Endothelial cell of umbilical vein (primary cell): Measurements from ENCODE around the gene ZBTB48.

Experiments used
- EZH2 ChIP-seq: IDR thresholded peaks from 2 replicates; pipeline ENCODE4 v1.6.1; 2012; ENCODE audit warnings: borderline replicate concordance, low read depth, mild to moderate bottlenecking, moderate library complexity, low read length, inconsistent platforms; ENCODE audit not compliant: severe bottlenecking
- FOS ChIP-seq: IDR thresholded peaks from 2 replicates; pipeline ENCODE4 v1.6.1; 2011; ENCODE audit warnings: mild to moderate bottlenecking, low read length, moderate library complexity, borderline replicate concordance; ENCODE audit not compliant: insufficient read depth
- JUN ChIP-seq: IDR thresholded peaks from 2 replicates; pipeline ENCODE4 v1.6.1; 2011; ENCODE audit warnings: borderline replicate concordance, low read depth; ENCODE audit not compliant: insufficient read length, insufficient read depth
- POLR2A ChIP-seq: IDR thresholded peaks from 2 replicates; pipeline ENCODE4 v1.6.1; 2012; ENCODE audit warnings: low read depth, mild to moderate bottlenecking, control low read depth, low read length
- POLR2AphosphoS5 ChIP-seq: IDR thresholded peaks from 2 replicates; pipeline ENCODE4 v1.6.1; 2012; ENCODE audit warnings: low read depth, mild to moderate bottlenecking, control low read depth, low read length, moderate library complexity; ENCODE audit not compliant: insufficient read depth
- TF ChIP-seq, protein P1 (sequence below), 2 donors: IDR thresholded peaks; 1 replicate in 1 of 2; 2 replicates in 1 of 2; pipeline ENCODE4 v1.5.1; 2011; ENCODE audit warnings: low read length in 2 of 2, mild to moderate bottlenecking in 2 of 2, moderate library complexity in 2 of 2, control low read depth in 1 of 2, inconsistent platforms in 1 of 2, low read depth in 1 of 2; ENCODE audit not compliant: insufficient read depth in 1 of 2; ENCODE audit errors: extremely low read depth in 1 of 2

DNA sequence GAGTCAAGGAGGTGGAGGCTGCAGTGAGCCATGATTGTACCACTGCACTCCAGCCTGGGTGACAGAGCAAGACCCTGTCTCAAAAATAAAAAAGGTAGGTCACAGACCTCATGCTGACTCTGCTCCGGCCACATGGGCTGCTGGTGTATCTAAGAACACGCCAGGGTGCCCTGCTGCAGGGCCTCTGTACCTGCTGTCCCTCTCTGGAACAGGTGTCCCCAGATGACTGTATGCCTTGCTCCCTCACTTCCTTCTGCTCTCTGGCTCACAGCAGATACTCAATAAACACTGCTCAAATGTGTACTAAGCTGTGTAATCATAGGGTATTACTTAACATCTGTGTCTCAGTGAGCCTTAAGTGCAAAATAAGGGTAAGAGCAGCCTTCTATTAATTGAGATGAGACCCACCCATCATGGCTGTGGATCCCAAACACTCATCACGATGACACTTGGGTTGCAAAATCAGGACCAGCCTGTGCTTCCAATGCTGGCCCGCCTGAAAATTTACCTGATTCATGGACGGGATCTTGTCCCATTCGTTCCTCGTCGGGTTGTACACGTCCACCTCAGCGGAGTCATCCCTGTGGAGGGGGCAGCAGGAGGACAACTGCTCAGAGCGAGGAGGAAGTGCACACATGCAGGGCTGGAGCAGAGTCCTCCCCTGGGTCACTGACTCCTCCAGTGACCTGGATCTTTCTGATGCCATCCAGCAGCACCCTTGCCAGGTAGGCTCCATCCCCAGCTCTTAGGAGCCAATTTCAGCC is 15.4 kb downstream of the ZBTB48 start:
- TF ChIP-seq FOS, result no peak
- TF ChIP-seq, protein P1, sequence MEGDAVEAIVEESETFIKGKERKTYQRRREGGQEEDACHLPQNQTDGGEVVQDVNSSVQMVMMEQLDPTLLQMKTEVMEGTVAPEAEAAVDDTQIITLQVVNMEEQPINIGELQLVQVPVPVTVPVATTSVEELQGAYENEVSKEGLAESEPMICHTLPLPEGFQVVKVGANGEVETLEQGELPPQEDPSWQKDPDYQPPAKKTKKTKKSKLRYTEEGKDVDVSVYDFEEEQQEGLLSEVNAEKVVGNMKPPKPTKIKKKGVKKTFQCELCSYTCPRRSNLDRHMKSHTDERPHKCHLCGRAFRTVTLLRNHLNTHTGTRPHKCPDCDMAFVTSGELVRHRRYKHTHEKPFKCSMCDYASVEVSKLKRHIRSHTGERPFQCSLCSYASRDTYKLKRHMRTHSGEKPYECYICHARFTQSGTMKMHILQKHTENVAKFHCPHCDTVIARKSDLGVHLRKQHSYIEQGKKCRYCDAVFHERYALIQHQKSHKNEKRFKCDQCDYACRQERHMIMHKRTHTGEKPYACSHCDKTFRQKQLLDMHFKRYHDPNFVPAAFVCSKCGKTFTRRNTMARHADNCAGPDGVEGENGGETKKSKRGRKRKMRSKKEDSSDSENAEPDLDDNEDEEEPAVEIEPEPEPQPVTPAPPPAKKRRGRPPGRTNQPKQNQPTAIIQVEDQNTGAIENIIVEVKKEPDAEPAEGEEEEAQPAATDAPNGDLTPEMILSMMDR (IDR thresholded peaks at IDR 0.05; ENCODE audit: extremely low read depth in 1 of 2, insufficient read depth in 1 of 2, low read depth in 1 of 2, low read length in 2 of 2), result no peak
- TF ChIP-seq JUN, result no peak
- TF ChIP-seq POLR2AphosphoS5, result no peak
- TF ChIP-seq POLR2A, result no peak
- no peak for TF ChIP-seq EZH2
